PC-3 (cell line): ENCODE data around the gene STAT3.

Source experiments
- EZH2 ChIP-seq: fragments of 300-600 bp; sonication (generic); IDR thresholded peaks from one replicate; pipeline ENCODE4 v1.6.1; 2017; ENCODE audit warnings: antibody characterized with exemption, mild to moderate bottlenecking, low read length; ENCODE audit not compliant: unreplicated experiment
- TF ChIP-seq, protein P1 (sequence below): fragments of 300-600 bp; sonication (generic); conservative IDR thresholded peaks from 2 replicates; pipeline ENCODE4 v1.5.1; 2017; ENCODE audit warnings: antibody characterized with exemption, low read depth, mild to moderate bottlenecking, low read length

GRCh38 chr17:42431758-42432161 is 43.5 kb upstream of the STAT3 start:
- TF ChIP-seq, protein P1, sequence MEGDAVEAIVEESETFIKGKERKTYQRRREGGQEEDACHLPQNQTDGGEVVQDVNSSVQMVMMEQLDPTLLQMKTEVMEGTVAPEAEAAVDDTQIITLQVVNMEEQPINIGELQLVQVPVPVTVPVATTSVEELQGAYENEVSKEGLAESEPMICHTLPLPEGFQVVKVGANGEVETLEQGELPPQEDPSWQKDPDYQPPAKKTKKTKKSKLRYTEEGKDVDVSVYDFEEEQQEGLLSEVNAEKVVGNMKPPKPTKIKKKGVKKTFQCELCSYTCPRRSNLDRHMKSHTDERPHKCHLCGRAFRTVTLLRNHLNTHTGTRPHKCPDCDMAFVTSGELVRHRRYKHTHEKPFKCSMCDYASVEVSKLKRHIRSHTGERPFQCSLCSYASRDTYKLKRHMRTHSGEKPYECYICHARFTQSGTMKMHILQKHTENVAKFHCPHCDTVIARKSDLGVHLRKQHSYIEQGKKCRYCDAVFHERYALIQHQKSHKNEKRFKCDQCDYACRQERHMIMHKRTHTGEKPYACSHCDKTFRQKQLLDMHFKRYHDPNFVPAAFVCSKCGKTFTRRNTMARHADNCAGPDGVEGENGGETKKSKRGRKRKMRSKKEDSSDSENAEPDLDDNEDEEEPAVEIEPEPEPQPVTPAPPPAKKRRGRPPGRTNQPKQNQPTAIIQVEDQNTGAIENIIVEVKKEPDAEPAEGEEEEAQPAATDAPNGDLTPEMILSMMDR, result no peak
- no peak for TF ChIP-seq EZH2
